Measurements from ENCODE around the gene SPNS2.
A peak's percentile ranks its signal among the peaks of the same experiment; 100 is the strongest.

Gene SPNS2

GRCh38 chr17:4499431-4500190 is 930 bp downstream of the SPNS2 start:
- no peak for TF ChIP-seq CTCF (IDR thresholded peaks at IDR 0.05; ENCODE audit: insufficient read depth, missing control alignments)
- DNase-seq (ENCODE audit: insufficient read length, low spot score) (peak; percentile 53), FAIRE-seq (no peak)

DNA sequence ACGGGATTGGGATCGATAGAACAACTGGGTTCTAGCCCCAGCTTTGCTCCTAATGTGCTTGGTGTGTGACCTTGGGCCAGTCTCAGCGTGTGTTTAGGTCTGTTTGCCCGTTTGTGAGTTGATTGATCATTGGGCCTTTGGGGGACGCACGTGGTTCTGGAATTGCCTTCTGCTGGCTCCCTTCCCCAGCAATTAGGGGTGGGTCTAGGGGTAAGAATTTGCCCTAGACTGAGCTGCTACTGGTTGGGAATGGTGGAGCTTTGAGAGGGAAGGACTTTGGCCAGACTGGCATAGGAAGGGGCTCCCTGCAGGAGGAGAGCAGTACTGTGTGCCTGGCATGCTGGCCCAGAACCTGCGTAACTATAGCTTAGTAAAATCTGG is 1.5 kb downstream of the SPNS2 start:
- DNase-seq (ENCODE audit: insufficient read length, low spot score) (no peak), FAIRE-seq (no peak)
- no peak for TF ChIP-seq CTCF (IDR thresholded peaks at IDR 0.05; ENCODE audit: insufficient read depth, missing control alignments)

DNA sequence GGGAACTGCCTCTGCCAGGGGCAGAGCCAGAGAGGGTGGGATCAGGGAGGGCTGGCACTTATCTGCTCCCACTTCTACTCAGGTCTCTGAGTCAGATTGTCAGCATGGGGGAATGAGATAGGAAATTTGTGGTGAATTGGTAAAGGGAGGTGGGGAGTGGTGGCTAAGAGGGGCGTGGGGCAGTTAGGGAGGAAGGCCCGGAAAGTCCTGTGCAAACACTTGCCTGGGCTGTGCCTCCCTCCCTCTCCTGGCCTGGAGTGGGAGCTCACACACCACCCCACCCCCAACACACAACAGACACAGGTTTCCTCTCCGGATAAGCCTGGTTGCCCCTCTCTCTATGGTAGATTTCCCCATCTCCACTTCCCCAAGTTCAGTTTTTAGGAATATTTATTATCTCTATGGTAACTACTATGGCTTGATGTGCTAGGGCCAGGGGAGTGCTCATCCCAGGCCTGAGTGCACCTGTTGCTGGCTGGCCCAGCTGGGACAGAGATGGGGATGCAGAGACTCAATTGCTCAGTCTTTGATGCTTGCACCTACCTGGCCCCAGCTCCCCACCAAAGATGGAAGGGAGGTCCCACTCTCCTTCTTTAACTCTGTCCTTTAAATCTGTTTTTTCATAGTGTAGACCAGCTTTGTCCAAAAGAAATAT is 2.7 kb downstream of the SPNS2 start:
- DNase-seq (ENCODE audit: insufficient read length, low spot score), result no peak
- FAIRE-seq, result no peak
- no peak for TF ChIP-seq CTCF (IDR thresholded peaks at IDR 0.05; ENCODE audit: insufficient read depth, missing control alignments)

GRCh38 chr17:4502466-4503154 is 3.9 kb downstream of the SPNS2 start:
- no peak for TF ChIP-seq CTCF (IDR thresholded peaks at IDR 0.05; ENCODE audit: insufficient read depth, missing control alignments)
- no peak for FAIRE-seq
- no peak for DNase-seq (ENCODE audit: insufficient read length, low spot score)

GRCh38 chr17:4503283-4504025 is 4.8 kb downstream of the SPNS2 start:
- no peak for TF ChIP-seq CTCF (IDR thresholded peaks at IDR 0.05; ENCODE audit: insufficient read depth, missing control alignments)
- no peak for DNase-seq (ENCODE audit: insufficient read length, low spot score)
- FAIRE-seq, result no peak

- FAIRE-seq (no peak), DNase-seq (ENCODE audit: insufficient read length, low spot score) (no peak)
- no peak for TF ChIP-seq CTCF (IDR thresholded peaks at IDR 0.05; ENCODE audit: insufficient read depth, missing control alignments)
Measured at GRCh38 chr17:4504188-4504587, 5.5 kb downstream of the SPNS2 start.

Measured in D721Med (cell line).